HepG2 (cell line): ENCODE data around the gene AKR1C2. TPM values are rescaled to one million over a fixed set of nuclear protein-coding genes. Genes with fewer than 3 reads are reported as not detected.
A peak's percentile ranks its signal among the peaks of the same experiment; 100 is the strongest.

Experiments used
- AHDC1 ChIP-seq: sonication (generic); formaldehyde crosslinking; IDR thresholded peaks from 2 replicates; pipeline ENCODE4 v1.5.1; 2020; ENCODE audit warnings: mild to moderate bottlenecking, missing genetic modification reagents, borderline replicate concordance
- FOXJ3 ChIP-seq: sonication (generic); formaldehyde crosslinking; IDR thresholded peaks from 2 replicates; pipeline ENCODE4 v1.4.0; 2020; ENCODE audit warnings: missing genetic modification reagents, mild to moderate bottlenecking, borderline replicate concordance
- HDAC2 ChIP-seq: sonication (generic); formaldehyde crosslinking; IDR thresholded peaks from 2 replicates; pipeline ENCODE4 v1.4.0; 2020; ENCODE audit warnings: missing genetic modification reagents
- HNF4A ChIP-seq: sonication (generic); formaldehyde crosslinking; IDR thresholded peaks from 2 replicates; pipeline ENCODE4 v1.4.0; 2020; ENCODE audit warnings: missing genetic modification reagents
- IRX3 ChIP-seq: sonication (generic); formaldehyde crosslinking; IDR thresholded peaks from 2 replicates; pipeline ENCODE4 v1.8.1; 2023; ENCODE audit warnings: mild to moderate bottlenecking, low read depth, missing genetic modification reagents, borderline replicate concordance
- MNT ChIP-seq: fragments of 450-650 bp; IDR thresholded peaks from 2 replicates; pipeline ENCODE4 v1.6.1; 2016
- NBN ChIP-seq: fragments of 450-650 bp; conservative IDR thresholded peaks from 2 replicates; pipeline ENCODE4 v1.6.1; 2017
- NCOA2 ChIP-seq: sonication (generic); formaldehyde crosslinking; IDR thresholded peaks from 2 replicates; pipeline ENCODE4 v1.8.0; 2022; ENCODE audit warnings: inconsistent platforms
- NCOR1 ChIP-seq: fragments of 200-600 bp; sonication (generic); IDR thresholded peaks from 2 replicates; pipeline ENCODE4 v1.7.0; 2017; ENCODE audit warnings: antibody characterized with exemption, low read length, borderline replicate concordance
- PAX8 ChIP-seq: sonication (generic); formaldehyde crosslinking; IDR thresholded peaks from 2 replicates; pipeline ENCODE4 v1.8.0; 2022; ENCODE audit warnings: mild to moderate bottlenecking, missing genetic modification reagents, borderline replicate concordance
- REL ChIP-seq: sonication (generic); formaldehyde crosslinking; conservative IDR thresholded peaks from 2 replicates; pipeline ENCODE4 v1.8.0; 2022; ENCODE audit warnings: mild to moderate bottlenecking, missing genetic modification reagents, moderate library complexity
- RXRB ChIP-seq: IDR thresholded peaks from 2 replicates; pipeline ENCODE4 v1.6.1; 2016; ENCODE audit warnings: borderline replicate concordance, missing genetic modification reagents, missing compliant biosample characterization
- SIN3A ChIP-seq: IDR thresholded peaks from 2 replicates; pipeline ENCODE4 v1.6.1; 2011; ENCODE audit warnings: low read depth, mild to moderate bottlenecking, control low read depth, low read length, borderline replicate concordance
- SMC3 ChIP-seq: IDR thresholded peaks from 2 replicates; pipeline ENCODE4 v1.6.1; 2011; ENCODE audit warnings: low read length, improper control_type of control experiment
- SOX6 ChIP-seq, 2 experiments: fragments of 450-650 bp in 1 of 2; sonication (generic) in 1 of 2; formaldehyde crosslinking in 1 of 2; IDR thresholded peaks; 2 replicates each; pipeline versions ENCODE4 v1.4.0 to v1.6.1; 2017 to 2020; ENCODE audit warnings: antibody characterized with exemption in 1 of 2, mild to moderate bottlenecking in 1 of 2, missing genetic modification reagents in 1 of 2
- TEAD3 ChIP-seq: optimal IDR thresholded peaks from 2 replicates; pipeline ENCODE3; 2016; ENCODE audit warnings: borderline replicate concordance
- ZMYM2 ChIP-seq: sonication (generic); formaldehyde crosslinking; IDR thresholded peaks from 2 replicates; pipeline ENCODE4 v1.8.0; 2022; ENCODE audit warnings: mild to moderate bottlenecking, missing genetic modification reagents
- ZMYM4 ChIP-seq: sonication (generic); formaldehyde crosslinking; IDR thresholded peaks from 2 replicates; pipeline ENCODE4 v1.8.1; 2023; ENCODE audit warnings: mild to moderate bottlenecking, missing genetic modification reagents
- ZNF136 ChIP-seq: sonication (generic); formaldehyde crosslinking; IDR thresholded peaks from 2 replicates; pipeline ENCODE4 v1.8.1; 2022; ENCODE audit warnings: low read depth, mild to moderate bottlenecking, moderate library complexity, missing genetic modification reagents
- ZNF256 ChIP-seq: sonication (generic); formaldehyde crosslinking; conservative IDR thresholded peaks from 2 replicates; pipeline ENCODE4 v1.4.0; 2020; ENCODE audit warnings: missing genetic modification reagents
- ZNF367 ChIP-seq: sonication (generic); formaldehyde crosslinking; IDR thresholded peaks from 2 replicates; pipeline ENCODE4 v1.4.0; 2020; ENCODE audit warnings: missing genetic modification reagents, borderline replicate concordance
- ZNF841 ChIP-seq: sonication (generic); formaldehyde crosslinking; IDR thresholded peaks from 2 replicates; pipeline ENCODE4 v1.8.1; 2023; ENCODE audit warnings: missing genetic modification reagents, borderline replicate concordance
- polyA plus RNA-seq, 8 experiments: library from polyadenylated mRNA; depleted of rRNA in 3 of 8; stranded (reverse) in 7 of 8; unstranded in 1 of 8; fragments of >200 nt; fragmentation: Illumina TruSeq in 4 of 8; extraction: Trizol in 4 of 8; gene quantifications; 2 replicates each; pipeline versions ENCODE4 v1.2.1 to v1.2.3, GENCODE V29; 2011 to 2016; ENCODE audit warnings: low read depth in 4 of 8, missing spikeins in 1 of 8, mixed read lengths in 1 of 8; ENCODE audit not compliant: insufficient read depth in 1 of 8
- total RNA-seq, 5 experiments: library from RNA; depleted of rRNA; stranded (reverse); fragments of >200 nt; fragmentation: Illumina TruSeq; extraction: Trizol; gene quantifications; 2 replicates each; pipeline ENCODE4 v1.2.3, GENCODE V29; 2016; ENCODE audit warnings: low read depth in 1 of 5

AKR1C2 gene
- total and polyA plus RNA-seq, 2 of the 13 experiments (the other 11 are each of a cell fraction or from before 2014, with no cell fraction given): 140 to 900 TPM

DNA sequence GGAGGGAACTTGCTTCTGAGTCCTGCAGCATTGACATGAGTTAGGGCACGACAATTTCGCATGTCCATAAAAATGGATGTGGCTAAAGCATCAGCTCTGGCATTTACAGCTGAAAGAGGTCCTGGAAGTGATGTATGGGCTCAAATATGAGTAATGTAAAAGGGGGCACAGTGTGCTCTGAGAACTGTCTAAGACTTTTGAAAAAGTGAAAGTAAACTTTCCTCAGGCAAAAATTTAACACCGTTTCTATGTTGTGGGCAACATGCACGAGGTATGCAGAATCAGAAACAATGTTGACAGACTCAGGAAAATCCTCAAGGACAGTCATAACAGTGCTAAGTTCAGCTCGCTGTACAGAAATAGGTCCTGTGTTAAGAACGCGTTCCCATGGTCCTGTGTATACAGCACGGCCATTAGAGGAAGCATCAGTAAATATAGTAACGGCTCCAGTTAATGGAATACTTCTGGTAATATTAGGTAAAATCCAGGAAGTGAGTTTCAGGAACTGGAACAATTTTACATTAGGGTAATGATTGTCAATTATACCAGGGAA is 37.9 kb upstream of the AKR1C2 start (continued):
- TF ChIP-seq IRX3 (CRISPR knock-in tag): no peak
- peak; percentile 67; the same call in 1 of the 2 replicates for TF ChIP-seq FOXJ3
- no peak for TF ChIP-seq SMC3
- TF ChIP-seq ZNF256: no peak
- no peak for TF ChIP-seq ZNF367 (CRISPR knock-in tag)
- peak; percentile 29; the same call in 1 of the 2 replicates for TF ChIP-seq RXRB (CRISPR knock-in tag)
- no peak for TF ChIP-seq MNT
- 0 out of 2 replicates have a peak, but pooled peaks have one; percentile 38 for TF ChIP-seq ZNF136 (CRISPR knock-in tag)
- TF ChIP-seq NCOR1: peak; percentile 60; the same call in 1 of the 2 replicates
- TF ChIP-seq PAX8: 0 out of 2 replicates have a peak, but pooled peaks have one; percentile 44
- TF ChIP-seq NCOA2: peak; percentile 76
- TF ChIP-seq ZNF841 (CRISPR knock-in tag): no peak
- no peak for TF ChIP-seq REL (CRISPR knock-in tag)
- TF ChIP-seq TEAD3 (CRISPR knock-in tag): peak; percentile 82
- TF ChIP-seq NBN: no peak
- TF ChIP-seq AHDC1 (CRISPR knock-in tag): peak; percentile 72; the same call in 1 of the 2 replicates
- peak; percentile 76 for TF ChIP-seq ZMYM4 (CRISPR knock-in tag)
- TF ChIP-seq HDAC2 (CRISPR knock-in tag): 0 out of 2 replicates have a peak, but pooled peaks have one; percentile 60
- TF ChIP-seq ZMYM2 (CRISPR knock-in tag): 0 out of 2 replicates have a peak, but pooled peaks have one; percentile 34
- no peak for TF ChIP-seq SOX6 (IDR thresholded peaks at IDR 0.05)
- 0 out of 2 replicates have a peak, but pooled peaks have one; percentile 24 for TF ChIP-seq SOX6 (CRISPR knock-in tag; IDR thresholded peaks at IDR 0.05)
- TF ChIP-seq SIN3A: no peak
- TF ChIP-seq HNF4A: peak; percentile 78
